Measurements from ENCODE around the gene SHC3. TPM values are rescaled to one million over a fixed set of nuclear protein-coding genes. Genes with fewer than 3 reads are reported as not detected.
A peak's percentile ranks its signal among the peaks of the same experiment; 100 is the strongest.

Gene SHC3
- polyA plus RNA-seq, 1 donor from 2014 or later: 22.9 TPM

- TF ChIP-seq MXI1 (conservative IDR thresholded peaks at IDR 0.05; ENCODE audit: poor library complexity, severe bottlenecking): no peak
- no peak for TF ChIP-seq CTCF (IDR thresholded peaks at IDR 0.05; ENCODE audit: poor library complexity, severe bottlenecking)
- no peak for TF ChIP-seq REST (IDR thresholded peaks at IDR 0.05; ENCODE audit: borderline replicate concordance)
- TF ChIP-seq TAF1 (IDR thresholded peaks at IDR 0.05; ENCODE audit: low read depth): no peak
- no peak for TF ChIP-seq EP300 (conservative IDR thresholded peaks at IDR 0.05; ENCODE audit: poor library complexity, severe bottlenecking)
- no peak for TF ChIP-seq RAD21 (conservative IDR thresholded peaks at IDR 0.05)
- no peak for TF ChIP-seq POLR2AphosphoS5 (IDR thresholded peaks at IDR 0.05)
- no peak for TF ChIP-seq EZH2 (IDR thresholded peaks at IDR 0.05; ENCODE audit: borderline replicate concordance, insufficient read depth, low read length, poor library complexity, severe bottlenecking)
- TF ChIP-seq SMC3 (conservative IDR thresholded peaks at IDR 0.05; ENCODE audit: poor library complexity): no peak
- Histone ChIP-seq H2AFZ (ENCODE audit: low read depth, low read length) (no peak overlapping the region), H3K79me2 (replicated peaks; ENCODE audit: insufficient read depth, low read length) (peaks cover 60% of the 10 kb centered on the region)
These were observed 5.5 kb downstream of the SHC3 start for GRCh38 chr9:89173072-89173471.

GRCh38 chr9:89172398-89172797 is 6.2 kb downstream of the SHC3 start:
- H3K9ac ChIP-seq (ENCODE audit: low read length): no peak overlapping the region

More at GRCh38 chr9:89173072-89173471, 5.5 kb downstream of the SHC3 start:
- Histone ChIP-seq H3K4me3 (ENCODE audit: low read length) (peak overlapping the region; percentile 20), H3K9me2 (ENCODE audit: insufficient read depth, low read length) (no peaks in the 10 kb centered on the region), H3F3A (ENCODE audit: insufficient read depth, low read length, poor library complexity, severe bottlenecking) (no peaks in the 10 kb centered on the region), H3K36me3 (ENCODE audit: insufficient read depth, low read length) (no peaks in the 10 kb centered on the region), H3K9ac (ENCODE audit: low read length) (no peak overlapping the region), H4K20me1 (ENCODE audit: insufficient read depth) (no peaks in the 10 kb centered on the region), H3K9me3 (ENCODE audit: low read length) (no peaks in the 10 kb centered on the region), H3K27me3 (ENCODE audit: insufficient read depth, low read depth, low read length) (no peaks in the 10 kb centered on the region), H3K4me2 (ENCODE audit: low read length) (no peak overlapping the region), H3K27ac (ENCODE audit: low read length) (no peak overlapping the region)

More at GRCh38 chr9:89172398-89172797, 6.2 kb downstream of the SHC3 start:
- Histone ChIP-seq H3K79me2 (replicated peaks; ENCODE audit: insufficient read depth, low read length) (peaks cover 55% of the 10 kb centered on the region), H3K4me3 (ENCODE audit: low read length) (no peak overlapping the region), H3K9me2 (ENCODE audit: insufficient read depth, low read length) (no peaks in the 10 kb centered on the region), H3K4me2 (ENCODE audit: low read length) (no peak overlapping the region), H4K20me1 (ENCODE audit: insufficient read depth) (no peaks in the 10 kb centered on the region), H3K9me3 (ENCODE audit: low read length) (no peaks in the 10 kb centered on the region), H3K36me3 (ENCODE audit: insufficient read depth, low read length) (no peaks in the 10 kb centered on the region), H2AFZ (ENCODE audit: low read depth, low read length) (no peak overlapping the region), H3K27ac (ENCODE audit: low read length) (no peak overlapping the region), H3F3A (ENCODE audit: insufficient read depth, low read length, poor library complexity, severe bottlenecking) (no peaks in the 10 kb centered on the region), H3K27me3 (ENCODE audit: insufficient read depth, low read depth, low read length) (no peaks in the 10 kb centered on the region)
- no peak for TF ChIP-seq EZH2 (IDR thresholded peaks at IDR 0.05; ENCODE audit: borderline replicate concordance, insufficient read depth, low read length, poor library complexity, severe bottlenecking)
- TF ChIP-seq POLR2AphosphoS5 (IDR thresholded peaks at IDR 0.05): no peak
- no peak for TF ChIP-seq REST (IDR thresholded peaks at IDR 0.05; ENCODE audit: borderline replicate concordance)
- TF ChIP-seq SMC3 (conservative IDR thresholded peaks at IDR 0.05; ENCODE audit: poor library complexity): no peak
- no peak for TF ChIP-seq TAF1 (IDR thresholded peaks at IDR 0.05; ENCODE audit: low read depth)
- no peak for TF ChIP-seq EP300 (conservative IDR thresholded peaks at IDR 0.05; ENCODE audit: poor library complexity, severe bottlenecking)

All from neural cell (in vitro differentiated cells).